ENCODE results near the gene ALDOB.
A peak's percentile ranks its signal among the peaks of the same experiment; 100 is the strongest.

Gene ALDOB

DNA sequence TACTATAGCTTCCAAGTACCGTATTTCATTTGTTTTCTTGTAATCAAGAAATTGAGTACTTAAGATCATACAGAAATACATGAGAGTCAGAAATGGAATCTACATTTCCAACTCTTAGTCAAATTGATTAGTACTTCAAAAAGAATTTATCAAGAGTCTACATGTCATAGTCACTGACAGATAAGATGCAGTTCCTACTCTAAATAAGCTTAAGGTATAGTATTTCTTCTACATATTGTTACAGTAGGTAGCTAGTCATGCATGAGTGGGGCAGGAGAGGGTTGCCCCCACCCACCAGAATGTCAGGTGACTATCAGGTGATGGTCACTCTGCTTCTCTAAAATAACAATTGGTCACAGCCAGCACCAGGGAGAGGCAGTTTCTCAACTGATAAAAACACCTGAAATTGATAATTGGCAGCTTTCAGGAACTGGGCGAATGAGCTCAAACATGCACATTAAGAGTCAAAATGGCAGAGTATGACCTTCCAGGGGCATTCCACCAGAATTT, 53.7 kb downstream of the ALDOB start:
- TF ChIP-seq CTCF (conservative IDR thresholded peaks at IDR 0.05; ENCODE audit: low read depth, low read length), result no peak
- DNase-seq (ENCODE audit: low read depth), result no peak
- H3K4me3 ChIP-seq (ENCODE audit: low read depth, low read length), result no peak overlapping the region

DNA sequence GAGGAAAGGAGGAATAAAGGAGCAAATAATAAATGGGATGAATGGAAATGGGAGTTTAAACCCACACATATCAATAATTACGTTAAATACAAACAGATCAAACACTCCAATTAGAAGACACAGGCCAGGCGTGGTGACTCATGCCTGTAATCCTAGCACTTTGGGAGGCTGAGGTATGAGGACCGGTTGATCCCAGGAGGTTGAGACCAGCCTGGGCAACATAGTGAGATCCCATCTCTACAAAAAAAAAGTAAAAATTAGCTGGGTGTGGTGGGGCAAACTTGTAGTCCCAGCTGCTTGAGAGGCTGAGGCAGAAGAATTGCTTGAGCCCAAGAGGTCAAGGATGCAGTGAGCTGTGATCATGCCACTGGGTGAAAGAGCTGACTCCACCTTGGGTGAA, 54.5 kb downstream of the ALDOB start:
- no peak for TF ChIP-seq CTCF (conservative IDR thresholded peaks at IDR 0.05; ENCODE audit: low read depth, low read length)
- DNase-seq (ENCODE audit: low read depth), result no peak
- H3K4me3 ChIP-seq (ENCODE audit: low read depth, low read length), result no peak overlapping the region

- H3K4me3 ChIP-seq (ENCODE audit: low read depth, low read length), result no peak overlapping the region
- TF ChIP-seq CTCF (conservative IDR thresholded peaks at IDR 0.05; ENCODE audit: low read depth, low read length), result no peak
- DNase-seq (ENCODE audit: low read depth), result no peak
Measured at GRCh38 chr9:101380295-101380694, 55.3 kb downstream of the ALDOB start.

- DNase-seq (ENCODE audit: low read depth), result peak; percentile 45
- H3K4me3 ChIP-seq (ENCODE audit: low read depth, low read length), result no peak overlapping the region
- TF ChIP-seq CTCF (conservative IDR thresholded peaks at IDR 0.05; ENCODE audit: low read depth, low read length), result no peak
Measured at GRCh38 chr9:101376111-101376848, 59.3 kb downstream of the ALDOB start.

GRCh38 chr9:101375546-101375945, 60.0 kb downstream of the ALDOB start:
- no peak for TF ChIP-seq CTCF (conservative IDR thresholded peaks at IDR 0.05; ENCODE audit: low read depth, low read length)
- H3K4me3 ChIP-seq (ENCODE audit: low read depth, low read length), result no peak overlapping the region
- DNase-seq (ENCODE audit: low read depth), result no peak

DNA sequence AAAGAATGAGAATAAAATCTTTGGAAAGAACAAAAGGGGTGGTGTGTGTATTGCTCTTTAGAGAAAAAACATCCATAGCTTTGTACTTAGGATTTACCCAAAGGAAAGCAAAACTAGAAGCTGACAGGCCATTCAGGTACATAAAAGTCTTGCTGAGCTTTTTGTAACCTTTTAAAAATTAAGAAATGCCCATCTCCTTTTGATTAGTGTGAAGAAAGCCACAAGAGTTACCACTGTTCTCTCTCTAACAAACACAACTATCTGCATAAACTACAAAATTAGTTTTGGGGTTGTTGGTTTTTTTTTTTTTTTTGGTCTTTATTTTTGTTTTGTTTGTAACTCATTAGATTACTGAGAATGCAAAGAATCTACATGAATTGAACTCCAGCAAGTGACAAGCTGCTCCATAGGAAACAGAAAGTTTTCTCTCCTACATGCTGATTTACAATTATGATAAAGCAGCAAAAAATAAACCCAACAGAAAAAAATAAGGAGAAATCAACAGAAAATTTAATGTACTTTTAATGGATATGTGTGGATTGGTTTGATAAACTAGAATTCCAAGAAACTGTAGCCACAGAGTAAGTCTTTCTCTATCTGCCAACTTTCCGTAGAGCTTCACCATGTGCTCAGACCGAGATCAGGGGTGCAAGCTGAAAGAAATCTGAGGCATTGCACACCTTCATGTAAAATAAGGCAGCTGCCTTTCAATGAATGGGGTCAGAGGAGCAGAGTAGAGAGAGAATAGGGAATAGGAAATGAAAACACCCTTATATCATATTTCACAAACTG, 63.1 kb downstream of the ALDOB start:
- H3K4me3 ChIP-seq (ENCODE audit: low read depth, low read length), result no peak overlapping the region
- DNase-seq (ENCODE audit: low read depth), result no peak
- TF ChIP-seq CTCF (conservative IDR thresholded peaks at IDR 0.05; ENCODE audit: low read depth, low read length), result no peak

Measured in choroid plexus epithelial cell (primary cell).